Putamen (tissue), 1 donor: ENCODE measurements around the gene FAM180A.
"Not testable (repeated sequence)": the region's sequence is repeated elsewhere in the genome, so short reads cannot be mapped to it uniquely, and the experiment has no call there.

ENCODE experiments used
- DNase-seq: peaks from one replicate; pipeline ENCODE4 v3.0.0-alpha.2; 2016; ENCODE audit warnings: low spot score

Gene FAM180A

DNA sequence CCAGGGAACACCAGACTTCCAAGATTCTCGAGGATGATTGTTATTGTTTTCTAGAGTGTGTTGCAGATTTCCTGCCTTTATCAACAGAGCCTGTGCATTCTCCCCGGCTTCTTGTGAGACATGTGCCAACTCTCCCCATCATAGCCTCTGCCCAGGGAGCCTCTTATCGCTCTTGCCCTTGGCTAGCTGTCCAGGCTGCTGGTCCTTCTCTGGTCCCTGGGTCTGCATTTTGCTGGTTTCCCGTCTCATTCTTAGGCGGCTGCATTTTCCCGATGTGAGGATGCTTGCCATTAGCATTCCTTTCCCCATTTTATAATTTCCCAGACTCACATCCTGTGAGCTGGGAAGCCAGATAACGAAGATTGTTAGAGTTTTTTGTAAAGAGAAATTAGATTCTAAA lies 35.8 kb downstream of the FAM180A start:
- DNase-seq = no peak

DNA sequence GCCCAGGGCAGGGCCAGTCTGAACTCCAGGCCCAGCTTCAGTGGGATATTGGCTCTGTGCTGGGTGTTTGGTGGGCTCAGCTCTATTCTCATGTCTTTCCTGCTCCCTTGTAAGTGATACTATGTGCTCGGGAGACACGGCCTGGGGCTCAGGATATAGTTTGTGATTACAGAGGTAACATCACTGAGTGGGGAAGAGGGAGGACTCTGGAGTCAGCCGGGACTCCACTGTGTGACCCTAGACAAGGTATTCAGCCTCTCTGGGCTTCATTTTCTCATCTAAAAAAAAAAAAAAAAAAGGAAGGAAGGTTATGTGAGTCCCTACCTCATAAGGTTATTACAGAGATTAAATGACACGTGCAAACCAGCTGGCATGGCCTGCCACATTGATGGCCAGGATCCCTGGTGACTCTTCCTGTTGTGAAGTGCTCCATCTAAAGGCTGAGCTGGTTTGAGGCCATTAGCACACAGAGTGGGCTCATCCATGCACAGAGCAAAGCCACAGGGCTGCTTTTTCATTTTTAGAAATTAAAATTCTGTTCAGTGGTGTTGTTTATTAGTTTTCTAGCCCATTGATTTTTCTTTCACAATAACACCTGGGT lies 36.3 kb downstream of the FAM180A start:
- DNase-seq = no peak

DNA sequence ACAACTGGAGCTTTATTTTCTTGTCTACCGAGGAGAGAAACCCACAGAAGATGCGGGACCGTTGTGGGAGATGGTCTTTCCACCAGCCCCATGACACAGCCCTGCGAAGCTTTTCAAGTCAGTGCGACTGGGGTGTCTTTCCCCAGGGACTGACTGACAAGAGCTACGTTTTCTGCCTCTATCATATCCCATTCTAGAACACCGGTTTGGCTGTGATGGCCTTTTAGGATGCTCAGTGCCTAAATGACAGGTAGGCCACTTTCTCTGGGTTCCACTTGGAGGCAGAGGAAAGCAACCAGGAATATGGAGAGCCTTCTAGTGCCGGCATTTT lies 37.5 kb downstream of the FAM180A start:
- no peak for DNase-seq

DNA sequence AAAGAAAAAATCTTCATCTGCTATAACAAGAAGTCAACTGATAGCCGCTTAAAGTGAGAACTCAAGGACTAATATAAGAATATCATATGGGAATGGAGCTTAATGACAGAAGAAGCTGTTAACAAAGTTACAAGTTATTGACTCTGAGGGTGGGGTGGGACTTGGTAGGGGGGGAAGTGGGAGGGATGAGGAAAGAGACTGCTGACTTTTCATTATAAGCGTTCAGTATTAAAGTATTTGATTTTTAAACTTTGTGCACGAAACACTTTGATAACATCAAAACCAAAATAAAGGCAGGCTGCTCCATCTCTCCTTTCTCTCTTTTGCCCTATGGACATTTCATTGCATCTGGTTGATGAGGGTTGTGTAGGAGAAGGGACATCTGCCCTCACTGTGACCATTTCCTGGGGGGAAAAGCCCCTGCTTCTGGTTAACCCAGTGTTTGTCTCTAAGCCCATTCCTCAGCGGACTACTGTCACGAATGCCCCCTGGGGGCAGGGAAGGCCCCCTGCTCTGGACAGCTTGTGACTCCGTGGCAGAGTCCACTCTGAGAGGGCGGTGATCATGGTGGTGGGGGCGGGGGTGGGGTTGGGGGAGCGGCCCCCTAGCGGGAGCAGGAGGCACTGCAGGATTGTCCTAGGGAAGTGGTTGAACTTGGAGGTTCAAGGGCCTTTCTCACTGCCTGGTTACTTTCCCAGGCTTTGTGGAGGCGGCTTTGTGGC lies 38.0 kb downstream of the FAM180A start:
- DNase-seq = no peak

DNA sequence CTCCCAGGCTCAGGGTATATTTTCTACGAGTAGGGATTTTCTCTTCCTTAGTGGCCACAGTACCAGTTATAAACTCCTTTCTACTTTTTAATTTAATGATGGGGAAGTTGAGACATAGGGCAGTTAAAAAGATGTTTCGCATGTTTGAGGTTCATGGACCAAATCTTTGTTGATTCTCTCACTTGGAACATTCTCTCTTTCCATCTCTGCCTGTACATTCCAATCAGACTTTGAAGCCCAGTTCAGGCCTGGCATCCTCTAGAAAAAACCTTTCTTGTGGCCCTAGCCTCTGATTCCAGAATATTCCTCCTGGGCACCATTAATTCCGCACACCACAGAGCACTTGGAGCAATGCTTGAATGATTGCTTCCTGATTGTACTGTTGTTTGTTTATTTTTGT lies 39.1 kb downstream of the FAM180A start:
- no peak for DNase-seq

DNA sequence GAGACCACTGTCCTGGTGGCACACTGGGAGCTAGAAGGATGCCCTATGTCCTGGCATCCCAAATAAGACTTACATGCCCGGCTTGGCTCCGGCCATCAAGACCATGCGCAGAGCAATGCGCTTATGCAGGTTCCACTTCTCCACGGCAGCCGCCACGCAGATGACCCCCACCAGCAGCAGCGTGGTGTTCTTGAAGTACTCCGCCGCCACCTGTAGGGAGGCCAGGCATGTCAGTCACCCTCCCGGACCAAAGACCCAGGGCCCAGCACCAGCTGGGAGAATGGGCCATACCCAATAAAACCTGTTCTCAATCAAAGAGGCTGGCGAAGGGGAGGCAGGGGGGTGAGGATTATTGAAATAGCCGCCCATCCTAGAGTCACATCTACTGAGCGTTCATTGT lies 40.6 kb downstream of the FAM180A start:
- no peak for DNase-seq

DNA sequence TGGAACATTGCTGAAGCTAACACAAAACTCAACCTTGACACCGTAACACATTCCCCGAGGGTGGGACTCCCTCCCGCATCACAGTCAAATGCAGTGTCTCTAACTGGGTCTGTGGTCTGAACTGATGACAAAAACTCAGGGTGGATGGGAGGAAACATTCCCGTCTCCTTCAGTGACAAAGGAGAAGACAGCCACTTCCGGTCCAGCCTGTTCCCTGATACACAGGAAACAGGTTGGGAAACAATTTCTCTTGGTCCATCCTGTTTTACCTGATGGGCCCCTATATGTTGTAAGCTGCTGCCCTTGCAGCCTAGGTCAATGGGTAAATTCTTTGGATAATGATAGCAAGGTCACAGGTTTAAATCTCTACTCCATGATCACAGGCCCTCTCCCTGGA lies 41.0 kb downstream of the FAM180A start:
- no peak for DNase-seq

DNA sequence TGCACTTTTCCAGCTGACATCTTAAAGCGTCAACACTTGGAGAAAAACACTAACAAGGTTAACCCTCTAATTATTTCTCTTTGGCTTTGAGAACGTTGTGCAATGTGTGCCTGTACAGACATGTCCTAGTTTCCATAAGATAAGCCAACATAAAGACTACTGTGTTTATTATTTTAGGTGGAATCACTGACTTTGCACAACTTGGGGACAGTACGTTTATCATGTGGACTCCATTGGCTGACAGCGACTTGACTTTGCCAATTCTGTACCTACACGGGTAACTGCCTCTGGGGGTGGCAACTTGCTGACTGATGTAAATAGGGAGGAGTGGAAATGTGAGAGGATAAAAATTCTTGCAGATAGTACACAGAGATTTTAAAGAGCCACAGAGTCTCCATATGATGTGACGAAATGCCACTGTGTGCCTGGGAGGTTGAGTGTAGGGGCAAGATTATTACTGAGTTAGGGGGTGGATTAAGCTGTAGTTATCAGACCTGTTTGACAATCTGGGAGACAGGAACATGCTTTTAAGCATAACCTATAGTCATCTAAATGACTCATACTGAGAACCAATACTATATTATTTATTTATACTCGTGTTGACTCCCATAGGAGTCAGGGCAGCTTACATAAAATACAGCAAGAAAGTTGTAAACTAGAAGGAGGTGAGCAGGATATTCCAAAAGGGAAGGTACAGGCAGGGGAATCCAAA lies 41.6 kb downstream of the FAM180A start:
- no peak for DNase-seq

DNA sequence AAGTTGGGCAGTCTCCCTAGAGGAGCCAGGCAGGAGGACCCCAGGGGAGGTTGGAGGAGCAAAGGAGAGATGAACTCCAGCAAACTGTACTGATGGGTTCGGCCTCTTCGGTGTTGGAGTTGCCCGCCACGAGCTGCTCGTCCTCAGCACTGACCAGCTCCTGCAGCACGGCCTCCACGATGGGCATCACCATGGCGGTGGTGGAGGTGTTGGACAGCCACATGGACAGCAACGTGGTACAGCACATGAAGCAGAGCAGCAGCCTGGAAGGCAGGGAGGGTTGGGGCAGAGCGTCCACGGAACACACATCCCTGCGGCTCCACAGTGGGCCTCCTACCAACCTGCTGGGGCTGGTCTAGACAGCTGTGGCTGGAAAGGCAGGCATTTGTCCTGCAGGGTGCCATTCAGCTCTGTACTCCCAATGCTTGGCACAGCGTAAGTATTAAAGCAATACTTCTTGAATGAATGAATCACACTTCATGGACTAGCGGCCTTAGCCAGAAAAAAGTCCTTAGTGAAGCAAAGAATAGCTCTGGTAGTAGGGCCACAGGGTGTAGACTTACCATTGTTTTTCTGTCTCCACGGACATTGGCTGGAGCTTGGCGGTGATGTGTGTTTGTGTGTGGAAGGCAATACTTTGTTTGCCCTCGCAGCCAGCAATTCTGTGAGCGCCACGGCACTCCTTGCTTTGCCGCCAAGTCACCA lies 42.4 kb downstream of the FAM180A start:
- DNase-seq = no peak

DNA sequence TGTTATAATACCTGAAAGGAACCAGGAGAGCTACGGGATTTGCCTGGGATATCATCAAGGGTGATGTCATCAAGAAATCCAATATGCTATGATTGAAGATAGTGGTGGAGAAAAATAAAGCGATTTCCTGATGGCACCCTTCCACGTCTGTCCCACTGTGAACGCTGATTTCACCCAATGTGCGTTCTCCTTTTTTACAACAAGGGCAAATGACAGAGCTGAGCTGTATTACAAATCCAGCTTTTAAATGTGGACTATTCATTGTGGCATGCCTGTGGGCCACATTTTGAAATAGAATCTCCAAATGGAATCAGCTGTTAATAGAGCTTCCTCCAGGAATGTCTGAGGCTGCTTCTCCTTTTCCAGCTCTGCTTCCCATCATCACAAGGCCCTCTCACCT lies 43.9 kb downstream of the FAM180A start:
- no peak for DNase-seq

DNA sequence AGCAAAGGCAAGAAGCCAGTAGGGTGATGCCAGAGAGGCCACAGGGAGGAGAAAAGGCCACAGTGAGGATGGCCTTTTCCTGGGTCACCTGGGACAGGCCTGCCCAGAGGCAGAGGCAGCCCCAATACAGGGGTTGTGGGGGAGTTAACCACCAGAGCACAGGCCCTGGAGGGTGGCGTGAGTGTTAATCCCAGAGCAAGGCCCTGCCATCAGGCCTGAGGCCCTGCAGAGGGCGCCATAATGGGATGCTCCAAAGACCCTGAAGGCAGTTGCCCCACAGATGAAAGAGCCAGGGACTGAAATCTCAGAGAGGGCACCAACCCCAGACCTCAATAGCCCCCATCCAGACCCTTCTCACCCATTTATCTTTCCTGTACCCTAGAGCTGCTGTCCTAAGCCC lies 44.5 kb downstream of the FAM180A start:
- no peak for DNase-seq

DNA sequence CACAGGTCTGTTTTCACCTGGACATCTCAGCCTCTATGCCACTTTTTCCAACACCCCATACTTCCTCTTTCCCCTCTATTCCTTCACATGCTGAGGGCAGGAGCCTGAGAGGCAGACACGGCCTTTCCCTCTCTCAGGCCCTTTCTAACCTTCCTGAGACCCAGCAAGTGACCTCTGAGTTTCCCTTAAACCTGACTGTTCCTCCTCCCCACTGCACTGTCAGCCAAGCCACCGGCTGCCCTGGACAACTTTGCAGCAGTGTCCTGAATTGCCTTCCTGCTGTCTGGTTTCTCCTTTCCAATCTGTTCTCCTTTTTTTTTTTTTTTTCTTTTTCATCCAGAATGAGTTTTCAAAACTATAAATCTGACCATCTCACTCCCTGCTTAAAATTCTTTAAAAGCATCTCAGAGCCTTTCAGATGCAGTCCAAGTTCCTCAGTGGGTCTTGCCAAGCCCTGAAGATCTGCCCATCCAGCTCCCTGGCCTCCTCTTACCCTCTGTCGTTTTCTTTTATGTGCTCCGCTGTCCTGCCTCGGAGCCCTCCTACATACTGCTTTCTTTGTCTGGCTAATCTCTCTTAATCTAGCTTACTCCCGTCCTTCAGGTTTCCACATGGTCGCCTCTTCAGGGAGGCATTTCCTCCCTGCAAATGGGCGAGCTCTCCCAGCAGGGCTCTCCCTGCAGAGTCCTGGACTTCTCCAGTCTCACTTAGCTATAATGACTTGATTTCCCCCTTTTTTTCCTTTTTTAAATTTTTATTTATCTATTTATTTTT lies 51.1 kb downstream of the FAM180A start:
- DNase-seq = no peak

DNA sequence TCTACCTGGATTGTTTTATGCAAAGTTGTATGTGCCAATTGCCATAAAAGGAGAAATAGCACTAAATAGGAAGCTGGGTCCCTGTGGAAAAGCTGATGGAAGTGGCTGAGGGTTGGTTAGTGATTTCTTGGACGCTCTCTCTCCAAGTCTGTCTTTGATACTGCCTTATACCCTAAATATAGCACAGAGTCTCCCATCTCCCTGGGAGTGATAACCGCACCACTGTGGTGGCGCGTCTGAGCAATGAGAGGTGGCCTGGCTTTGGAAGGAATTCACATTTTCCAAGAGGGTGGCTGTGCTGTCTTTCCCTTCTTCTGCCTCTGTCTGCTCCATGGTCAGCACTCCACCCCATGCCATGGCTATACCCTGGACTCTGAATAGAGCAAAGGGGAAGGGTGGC lies 55.1 kb downstream of the FAM180A start:
- DNase-seq = no peak

DNA sequence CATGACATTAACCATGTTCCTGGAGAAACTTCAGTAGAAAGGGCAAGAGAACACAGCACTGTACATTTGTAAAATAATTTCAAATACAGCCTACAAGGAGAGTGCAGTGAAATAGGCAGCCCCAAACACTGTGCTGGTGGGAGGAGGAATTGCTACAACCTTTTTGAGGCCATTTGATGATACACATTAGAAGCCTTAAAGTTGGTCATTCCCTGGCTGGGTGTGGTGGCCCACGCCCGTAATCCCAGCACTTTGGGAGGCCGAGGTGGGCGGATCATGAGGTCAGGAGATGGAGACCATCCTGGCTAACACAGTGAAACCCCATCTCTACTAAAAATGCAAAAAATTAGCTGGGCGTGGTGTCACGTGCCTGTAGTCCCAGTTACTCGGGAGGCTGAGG lies 56.0 kb downstream of the FAM180A start:
- not testable (repeated sequence) for DNase-seq

DNA sequence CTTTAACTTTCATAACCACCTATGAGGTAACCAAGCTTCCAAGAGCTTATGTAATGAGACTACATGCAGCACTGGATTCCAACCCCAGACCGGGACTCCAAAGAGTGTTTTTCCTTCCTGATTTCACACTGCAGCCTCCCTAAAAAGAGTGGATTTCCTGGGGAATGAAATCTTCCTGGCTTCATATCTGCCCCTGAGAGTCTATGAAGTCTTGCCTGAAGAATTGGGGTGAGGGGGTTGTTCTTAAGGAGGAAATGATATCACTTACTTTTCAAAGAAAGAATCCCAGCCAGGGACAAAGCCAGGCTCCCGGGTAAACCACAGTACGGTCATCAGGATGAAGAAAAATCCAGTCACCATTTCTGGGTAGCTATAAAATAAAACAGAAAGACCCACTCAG lies 56.6 kb downstream of the FAM180A start:
- DNase-seq = no peak

DNA sequence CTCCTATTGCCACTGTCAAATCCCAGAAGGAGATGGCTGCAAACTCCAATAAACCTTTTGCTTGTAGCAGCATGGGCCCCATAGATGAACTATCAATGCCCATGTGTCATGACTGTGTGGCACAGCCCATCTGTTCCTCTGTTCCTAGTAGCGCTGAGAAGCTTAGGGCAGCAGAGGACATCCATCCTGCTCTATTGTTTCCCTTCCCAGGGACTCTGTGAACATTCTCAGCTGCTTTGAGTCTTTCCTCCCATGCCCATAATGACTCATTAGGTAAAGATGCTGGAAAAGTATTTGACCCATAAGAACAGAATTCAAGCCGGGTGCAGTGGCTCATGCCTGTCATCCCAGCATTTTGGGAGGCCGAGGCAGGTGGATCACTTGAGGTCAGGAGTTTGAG lies 58.0 kb downstream of the FAM180A start:
- DNase-seq = no peak

DNA sequence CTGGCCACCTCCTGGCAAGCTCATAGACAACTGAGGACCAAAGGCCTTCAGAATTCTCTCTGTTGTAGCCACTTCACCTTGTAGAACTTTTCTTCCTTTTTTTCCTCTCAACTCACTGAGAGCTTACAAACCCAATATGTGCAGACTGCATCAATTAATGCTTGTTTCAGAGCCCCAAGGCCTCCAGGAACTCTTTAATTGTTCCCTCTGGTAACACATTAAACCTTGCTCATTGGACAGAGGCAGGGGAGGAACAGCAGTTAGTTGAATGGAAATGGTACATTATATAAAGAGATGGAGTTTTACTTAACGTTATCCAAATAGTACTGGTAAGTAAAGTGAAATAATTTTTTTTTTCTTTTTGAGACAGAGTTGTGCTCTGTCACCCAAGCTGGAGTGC lies 61.1 kb downstream of the FAM180A start:
- DNase-seq = no peak

DNA sequence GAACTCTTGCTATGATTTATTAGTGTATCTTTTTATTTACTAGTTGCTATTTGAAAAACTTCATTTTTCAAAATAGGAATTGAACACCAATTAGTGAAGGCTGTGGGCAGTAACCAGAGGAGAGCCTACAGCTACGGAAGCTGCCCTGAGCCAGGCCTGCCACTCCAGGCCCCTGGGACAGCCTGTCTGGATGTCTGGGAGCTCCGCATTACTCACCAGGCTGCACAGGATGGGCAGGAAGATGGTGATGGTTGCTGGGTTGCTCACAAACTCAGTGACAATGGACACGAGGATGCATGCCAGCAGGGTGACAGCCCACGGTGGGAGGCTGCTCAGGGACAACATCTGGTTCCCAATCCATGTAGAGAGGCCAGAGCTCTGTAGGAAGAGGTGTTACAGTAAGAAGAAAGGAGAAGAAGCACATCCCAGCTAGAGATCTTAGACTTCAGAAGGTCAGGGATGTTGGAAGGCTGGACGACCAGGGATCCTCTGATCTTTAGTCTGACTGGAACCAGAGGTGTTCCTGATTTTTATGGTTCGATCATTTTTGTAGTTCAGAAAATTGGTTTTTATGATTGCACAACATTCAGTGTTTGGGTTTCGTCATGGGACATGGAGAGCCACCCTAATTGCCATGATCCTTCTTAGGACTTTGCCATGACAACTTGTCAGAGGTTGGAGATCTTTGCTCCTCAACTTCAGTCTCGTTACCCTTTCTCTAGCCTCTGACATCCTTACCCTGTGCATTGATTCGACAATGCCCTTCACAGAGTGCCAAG lies 63.1 kb downstream of the FAM180A start:
- no peak for DNase-seq

DNA sequence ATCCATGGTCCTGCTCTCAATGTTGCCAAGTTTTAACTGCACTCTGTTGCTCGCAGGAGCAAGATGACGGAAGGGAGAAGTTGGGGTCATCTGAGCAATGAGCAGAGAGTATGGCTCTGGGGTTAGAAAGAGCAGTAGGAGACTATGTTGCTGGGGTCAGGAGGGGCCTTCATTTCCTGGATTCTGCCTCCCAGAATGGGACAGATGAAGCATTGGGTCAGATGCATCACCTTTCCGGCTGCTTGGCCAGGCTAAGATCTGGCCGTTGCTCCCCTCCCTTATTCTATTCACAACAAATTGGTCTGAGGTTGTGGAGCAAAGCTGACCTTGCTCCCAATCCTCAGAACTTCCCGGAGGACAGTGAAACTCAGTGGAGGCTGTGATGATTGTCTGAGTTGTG lies 63.9 kb downstream of the FAM180A start:
- no peak for DNase-seq

DNA sequence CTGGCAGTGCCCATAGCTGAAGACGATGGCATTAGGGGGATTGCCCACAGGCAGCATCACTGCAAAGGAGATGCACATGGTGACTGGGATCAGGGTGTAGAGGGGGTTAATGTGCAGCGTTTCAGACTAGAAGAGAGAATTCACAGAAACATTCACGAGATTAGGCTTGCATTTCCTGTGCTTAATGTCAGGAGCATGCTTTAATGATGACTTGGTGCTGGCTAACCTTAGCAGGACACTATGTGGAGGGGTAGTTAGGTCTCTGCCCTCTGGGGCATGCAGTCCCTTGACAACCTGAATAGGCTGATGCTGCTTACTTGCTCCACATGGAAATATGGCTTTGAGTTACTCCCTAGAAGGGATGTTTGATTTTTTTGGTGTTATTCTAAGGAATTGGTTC lies 64.5 kb downstream of the FAM180A start:
- DNase-seq = no peak

DNA sequence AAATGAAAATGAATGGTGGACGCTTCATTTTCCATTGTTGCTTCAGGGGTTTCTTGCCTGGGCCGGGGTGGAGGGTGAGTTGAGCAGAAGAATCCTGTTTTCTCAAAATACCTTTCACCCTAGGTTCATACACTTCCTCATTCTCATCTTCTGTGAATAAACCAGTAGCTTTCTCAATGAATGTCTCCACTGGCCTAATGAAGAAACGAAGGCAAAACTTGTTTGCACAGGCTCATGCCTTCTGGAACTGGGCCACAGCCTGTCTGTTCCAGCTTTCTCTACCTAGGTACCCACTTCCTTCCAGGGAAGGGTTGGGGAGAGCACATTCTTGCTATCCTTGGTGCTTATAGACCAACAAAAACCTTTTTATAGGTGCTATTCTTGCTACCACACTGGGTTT lies 65.0 kb downstream of the FAM180A start:
- no peak for DNase-seq

DNA sequence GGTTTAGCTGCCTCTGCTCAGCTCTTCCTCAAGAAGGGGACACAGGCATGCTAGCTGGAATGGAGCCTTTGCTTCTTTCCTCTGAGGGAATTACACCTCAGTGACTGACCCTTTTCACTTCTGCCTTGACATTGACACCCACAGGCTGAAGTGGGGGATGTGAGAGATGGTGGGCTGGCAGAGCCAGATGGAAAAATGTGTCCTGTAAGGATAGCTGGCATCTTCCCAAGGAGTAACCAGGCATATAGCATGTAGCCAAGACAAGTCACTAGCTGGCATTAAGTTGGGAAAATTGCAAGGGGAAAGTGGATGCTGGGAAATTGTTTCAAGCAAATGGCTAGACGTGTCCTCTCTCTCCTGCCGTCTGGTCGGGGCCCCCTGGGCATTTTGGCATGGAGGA lies 66.4 kb downstream of the FAM180A start:
- no peak for DNase-seq
